ENCODE results near the gene CYP3A4.
"Not testable (repeated sequence)": the region's sequence is repeated elsewhere in the genome, so short reads cannot be mapped to it uniquely, and the experiment has no call there.

DNA sequence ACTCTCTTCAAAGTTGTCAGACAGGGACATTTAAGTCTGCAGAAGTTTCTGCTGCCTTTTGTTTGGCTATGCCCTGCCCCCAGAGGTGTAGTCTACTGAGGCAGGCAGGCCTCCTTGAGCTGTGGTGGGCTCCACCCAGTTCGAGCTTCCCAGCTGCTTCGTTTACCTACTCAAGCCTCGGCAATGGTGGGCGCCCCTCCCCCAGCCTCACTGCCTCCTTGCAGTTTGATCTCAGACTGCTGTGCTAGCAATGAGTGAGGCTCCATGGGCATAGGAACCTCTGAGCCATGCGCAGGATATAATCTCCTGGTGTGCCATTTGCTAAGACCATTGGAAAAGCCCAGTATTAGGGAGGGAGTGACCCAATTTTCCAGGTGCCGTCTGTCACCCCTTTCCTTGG is 19.1 kb upstream of the CYP3A4 start:
- not testable (repeated sequence) for TF ChIP-seq RXRA (IDR thresholded peaks at IDR 0.05; ENCODE audit: borderline replicate concordance, low read depth); RAD21 (IDR thresholded peaks at IDR 0.05; ENCODE audit: low read length); CTCF (IDR thresholded peaks at IDR 0.05); EP300 (IDR thresholded peaks at IDR 0.05; ENCODE audit: borderline replicate concordance in 1 of 2, low read depth in 1 of 2, low read length in 1 of 2); MXI1 (IDR thresholded peaks at IDR 0.05; ENCODE audit: low read depth, low read length); CHD2 (IDR thresholded peaks at IDR 0.05; ENCODE audit: low read length, partially characterized antibody); USF1 (IDR thresholded peaks at IDR 0.05; ENCODE audit: borderline replicate concordance, low read depth); RCOR1 (IDR thresholded peaks at IDR 0.05; ENCODE audit: low read length); YY1 (IDR thresholded peaks at IDR 0.05; ENCODE audit: low read depth); USF2 (IDR thresholded peaks at IDR 0.05; ENCODE audit: borderline replicate concordance, low read depth, low read length); EZH2phosphoT487 (IDR thresholded peaks at IDR 0.05; ENCODE audit: borderline replicate concordance, low read depth); SMC3 (IDR thresholded peaks at IDR 0.05; ENCODE audit: low read depth, low read length); POLR2AphosphoS5 (IDR thresholded peaks at IDR 0.05; ENCODE audit: low read depth, low read length); JUND (IDR thresholded peaks at IDR 0.05)
